Measurements from ENCODE around the gene RPL34.

DNA sequence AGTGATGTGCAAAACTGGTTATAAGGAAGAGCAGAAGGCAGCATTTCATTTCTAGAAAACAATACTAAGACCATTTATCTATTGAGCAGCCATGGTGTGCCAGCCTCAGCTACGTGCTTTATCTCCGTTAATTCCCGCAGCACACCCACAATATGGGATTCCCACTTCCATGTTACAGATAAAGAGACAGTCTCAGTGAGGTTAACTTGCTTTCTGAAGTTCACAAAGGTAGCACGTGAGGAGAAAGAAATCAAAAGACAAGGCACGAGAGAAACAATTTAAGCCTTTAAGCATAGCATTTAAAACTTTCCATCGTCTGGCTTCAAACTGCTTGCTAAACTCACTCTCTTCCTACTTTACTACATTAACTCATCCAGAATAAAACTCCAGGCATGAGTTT is 8.0 kb upstream of the RPL34 start:
- TF ChIP-seq, protein P1, sequence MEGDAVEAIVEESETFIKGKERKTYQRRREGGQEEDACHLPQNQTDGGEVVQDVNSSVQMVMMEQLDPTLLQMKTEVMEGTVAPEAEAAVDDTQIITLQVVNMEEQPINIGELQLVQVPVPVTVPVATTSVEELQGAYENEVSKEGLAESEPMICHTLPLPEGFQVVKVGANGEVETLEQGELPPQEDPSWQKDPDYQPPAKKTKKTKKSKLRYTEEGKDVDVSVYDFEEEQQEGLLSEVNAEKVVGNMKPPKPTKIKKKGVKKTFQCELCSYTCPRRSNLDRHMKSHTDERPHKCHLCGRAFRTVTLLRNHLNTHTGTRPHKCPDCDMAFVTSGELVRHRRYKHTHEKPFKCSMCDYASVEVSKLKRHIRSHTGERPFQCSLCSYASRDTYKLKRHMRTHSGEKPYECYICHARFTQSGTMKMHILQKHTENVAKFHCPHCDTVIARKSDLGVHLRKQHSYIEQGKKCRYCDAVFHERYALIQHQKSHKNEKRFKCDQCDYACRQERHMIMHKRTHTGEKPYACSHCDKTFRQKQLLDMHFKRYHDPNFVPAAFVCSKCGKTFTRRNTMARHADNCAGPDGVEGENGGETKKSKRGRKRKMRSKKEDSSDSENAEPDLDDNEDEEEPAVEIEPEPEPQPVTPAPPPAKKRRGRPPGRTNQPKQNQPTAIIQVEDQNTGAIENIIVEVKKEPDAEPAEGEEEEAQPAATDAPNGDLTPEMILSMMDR (IDR thresholded peaks at IDR 0.05): no peak
- no peak for TF ChIP-seq ZFX (IDR thresholded peaks at IDR 0.05; ENCODE audit: borderline replicate concordance)

Data from 22Rv1 (cell line).